G401.6 (cell line): ENCODE data around the gene RHAG.
"Not testable (repeated sequence)": the region's sequence is repeated elsewhere in the genome, so short reads cannot be mapped to it uniquely, and the experiment has no call there.

Experiments used
- FAIRE-seq: peaks from 2 replicates; lab custom pipeline; 2012; peaks lifted over from hg19 to GRCh38; lab: Jason Lieb, UNC

RHAG gene

DNA sequence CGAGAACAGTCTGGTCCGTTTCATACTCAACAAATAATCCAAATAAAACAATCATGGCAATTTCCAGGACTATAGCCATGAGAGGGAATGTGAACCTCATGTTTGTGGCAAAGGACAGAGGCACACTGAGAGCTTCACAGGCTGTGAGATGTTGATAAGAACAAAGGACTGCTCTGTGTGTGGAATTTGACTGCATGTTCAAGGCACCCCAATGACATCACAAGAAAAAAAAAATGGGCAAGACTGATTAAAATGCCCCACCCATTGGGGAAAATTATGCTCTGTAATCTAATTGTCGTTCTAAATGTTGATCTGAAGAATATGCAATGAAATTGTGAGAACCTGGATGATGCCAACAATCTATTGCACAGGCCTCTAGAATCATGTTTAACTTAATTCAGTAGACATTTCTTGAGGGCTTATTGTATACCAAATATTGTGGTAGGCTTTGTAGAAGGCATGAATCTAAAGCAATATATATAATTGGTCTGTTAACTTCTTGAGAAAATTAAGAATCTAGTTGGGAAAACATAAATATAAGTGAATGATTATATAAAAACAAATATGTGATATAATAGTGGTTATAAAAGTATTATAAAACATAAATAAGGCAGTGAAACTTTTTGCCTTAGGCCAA is at the start of gene RHAG:
Gene RHAG, minus strand, starts transcription at position 127 of the 637 bp plus-strand sequence. Its CDS starts 27 bp downstream, at position 100.
- no peak for FAIRE-seq

DNA sequence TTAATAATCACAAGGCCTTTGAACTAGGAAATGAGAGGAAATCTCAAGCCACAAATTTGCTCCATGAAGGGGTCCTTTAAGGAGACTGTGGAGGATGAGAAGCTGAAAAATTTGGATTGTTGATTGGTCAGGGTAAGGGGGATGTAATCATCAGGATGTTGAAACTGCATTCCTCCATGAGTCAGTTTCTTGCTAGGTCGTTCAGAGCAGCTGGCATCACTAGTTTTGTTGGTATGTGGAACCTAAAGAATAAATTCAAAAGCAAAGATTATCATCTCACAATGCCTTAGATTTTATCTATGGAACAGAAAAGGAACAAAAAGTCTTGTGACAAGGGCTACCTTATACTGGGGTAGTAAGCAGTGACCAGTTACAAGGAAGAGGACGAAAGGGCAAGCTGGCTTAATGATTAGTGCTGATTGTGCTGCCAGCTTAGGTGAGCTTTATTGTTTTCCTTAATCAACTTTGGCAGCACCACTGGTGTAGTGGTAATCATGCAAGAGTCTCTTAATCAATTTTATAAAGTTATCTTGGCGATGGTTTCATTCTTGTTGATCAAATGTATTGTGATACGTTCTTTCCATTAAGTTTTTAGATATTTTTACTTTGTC is 40.1 kb upstream of the RHAG start:
- no peak for FAIRE-seq

DNA sequence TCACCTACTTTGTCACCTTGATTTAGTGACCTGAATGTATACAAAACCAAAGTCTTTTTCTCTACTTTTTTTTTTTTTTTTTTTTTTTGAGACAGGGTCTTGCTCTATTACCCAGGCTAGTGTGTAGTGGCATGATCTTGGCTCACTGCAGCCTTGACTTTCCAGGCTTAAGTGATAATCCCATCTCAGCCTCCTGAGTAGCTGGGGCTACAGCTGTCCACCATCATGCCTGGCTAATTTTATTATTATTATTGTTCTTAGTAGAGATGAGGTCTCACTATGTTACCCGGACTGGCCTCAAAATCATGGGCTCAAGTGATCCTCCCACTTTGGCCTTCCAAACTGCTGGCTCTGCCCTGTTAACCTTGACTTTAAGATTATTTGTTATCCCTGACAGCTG is 39.2 kb upstream of the RHAG start:
- no peak for FAIRE-seq

DNA sequence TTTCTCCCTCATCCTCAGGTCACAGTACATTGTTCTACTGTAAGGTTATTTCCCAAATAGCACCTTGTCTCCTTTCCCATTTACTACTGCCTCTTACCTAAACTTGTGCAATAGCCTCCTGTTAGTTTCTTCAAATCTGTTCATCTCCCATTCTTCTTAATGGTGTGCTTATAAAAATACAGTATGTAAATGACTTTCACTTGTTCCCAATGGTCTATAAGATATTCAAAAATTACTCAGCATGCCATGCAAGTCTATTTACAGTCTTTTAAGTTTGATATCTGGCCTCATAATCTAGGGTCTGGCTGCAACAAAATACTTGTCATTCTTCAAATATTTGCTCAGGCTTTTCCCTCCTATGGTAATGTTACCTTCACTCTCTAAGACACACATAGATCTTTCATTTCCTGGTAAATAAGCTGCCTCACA is 31.5 kb upstream of the RHAG start:
- no peak for FAIRE-seq

DNA sequence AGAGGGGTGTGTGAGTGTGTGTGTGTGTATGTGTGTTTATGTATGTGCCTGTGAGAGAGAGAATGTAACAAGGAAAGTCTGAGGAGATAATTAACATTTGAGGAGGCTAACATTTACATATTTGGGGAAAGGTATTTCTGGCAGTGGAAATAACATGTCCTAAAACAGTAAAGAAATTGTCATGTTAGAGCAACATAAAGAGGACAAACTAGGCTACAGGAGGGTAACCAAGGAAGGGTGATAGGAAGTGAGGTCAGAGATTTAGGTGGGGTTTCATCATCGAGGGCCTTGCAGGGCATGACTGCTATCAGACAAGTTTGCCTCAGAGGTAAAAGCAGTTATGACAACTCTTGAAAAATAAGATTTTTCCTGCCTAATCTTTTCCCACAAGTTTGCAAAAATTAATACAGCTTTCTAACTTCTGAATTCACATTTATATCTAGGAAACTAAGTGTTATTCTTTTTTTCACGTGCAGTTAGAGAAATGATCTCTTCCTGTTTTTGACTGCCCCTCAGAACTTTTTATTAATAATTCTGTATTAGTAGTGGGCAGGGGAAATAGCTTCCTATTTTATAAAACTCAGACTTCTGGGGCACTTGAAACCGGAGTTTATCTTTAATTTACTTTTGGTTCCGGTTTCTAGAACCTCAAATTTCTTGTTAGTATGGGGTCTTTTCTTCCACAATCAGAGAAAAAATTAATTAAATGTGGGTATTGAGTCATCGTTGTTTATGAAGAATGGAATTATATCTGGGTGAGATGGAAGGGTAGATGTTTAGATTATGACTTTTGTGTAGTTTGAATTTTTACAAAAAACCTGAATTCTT is 30.5 kb upstream of the RHAG start:
- FAIRE-seq, result no peak

DNA sequence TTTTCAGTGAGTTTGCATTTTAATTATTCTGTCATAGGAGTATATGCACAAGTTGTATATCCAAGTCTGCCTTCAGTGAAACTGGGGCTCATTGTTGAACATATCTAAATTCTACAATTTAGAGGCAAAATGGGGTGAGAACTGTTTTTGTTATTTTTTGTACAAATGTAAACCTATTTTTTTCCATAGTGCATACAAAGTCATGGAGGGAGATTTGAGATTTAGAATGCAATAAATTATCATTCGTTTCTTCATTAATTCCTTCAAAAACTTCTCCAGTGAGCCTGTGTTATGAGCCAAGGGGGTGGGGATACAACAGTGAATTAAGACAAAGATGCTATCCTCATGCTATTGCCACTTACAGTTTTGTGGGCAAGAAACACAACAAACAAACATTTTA is 29.8 kb upstream of the RHAG start:
- FAIRE-seq, result no peak

DNA sequence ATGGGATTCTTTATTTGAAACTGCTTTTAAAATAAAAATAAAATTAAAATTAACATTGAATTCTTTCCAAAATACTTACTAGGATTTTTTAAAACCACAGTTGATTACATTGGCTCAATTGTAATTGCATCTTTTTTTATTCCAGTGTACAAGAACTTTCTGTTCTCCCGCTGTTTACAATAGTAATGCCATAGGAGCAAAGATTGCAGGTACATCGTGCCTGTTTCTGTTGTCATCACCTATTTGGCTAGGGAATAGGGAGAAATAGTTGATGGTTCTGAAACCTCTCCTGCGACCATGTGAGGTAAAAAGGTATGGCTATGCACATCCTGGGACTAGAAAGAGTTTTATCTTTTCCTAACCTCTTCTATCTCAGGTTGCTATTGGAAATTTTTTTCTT is 28.2 kb upstream of the RHAG start:
- FAIRE-seq, result no peak

DNA sequence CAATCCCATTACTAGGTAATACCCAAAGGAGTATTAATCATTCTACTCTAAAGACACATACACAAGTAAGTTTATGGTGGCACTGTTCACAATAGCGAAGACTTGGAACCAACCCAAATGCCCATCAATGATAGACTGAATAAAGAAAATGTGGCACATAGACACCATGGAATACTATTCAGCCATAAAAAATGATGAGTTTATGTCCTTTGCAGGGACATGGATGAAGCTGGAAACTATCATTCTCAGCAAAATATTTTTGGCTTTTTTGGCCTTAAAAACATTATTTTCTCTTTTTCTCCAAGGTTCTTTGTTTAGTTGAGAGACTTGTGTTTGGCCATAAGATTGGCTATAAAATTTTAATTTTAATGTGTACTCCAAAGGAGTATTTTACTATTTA is 27.4 kb upstream of the RHAG start:
- not testable (repeated sequence) for FAIRE-seq

DNA sequence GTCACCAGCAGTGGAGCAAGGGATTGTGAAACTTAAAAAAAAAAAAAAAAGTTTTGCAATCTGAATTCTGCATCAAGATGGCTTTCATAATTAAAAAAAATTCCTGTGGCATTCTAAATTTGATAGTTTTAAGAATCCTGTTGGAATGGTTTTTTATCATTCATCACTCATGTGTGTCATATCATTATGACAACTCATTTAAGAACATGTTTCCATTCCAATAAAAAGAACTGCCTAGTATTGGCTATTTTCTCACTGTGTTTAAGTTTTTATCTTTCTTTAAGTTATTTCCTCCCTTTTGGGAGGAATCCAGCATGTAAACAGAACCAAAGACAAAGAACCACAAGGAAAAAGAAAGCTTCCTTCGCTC is 26.2 kb upstream of the RHAG start:
- no peak for FAIRE-seq

DNA sequence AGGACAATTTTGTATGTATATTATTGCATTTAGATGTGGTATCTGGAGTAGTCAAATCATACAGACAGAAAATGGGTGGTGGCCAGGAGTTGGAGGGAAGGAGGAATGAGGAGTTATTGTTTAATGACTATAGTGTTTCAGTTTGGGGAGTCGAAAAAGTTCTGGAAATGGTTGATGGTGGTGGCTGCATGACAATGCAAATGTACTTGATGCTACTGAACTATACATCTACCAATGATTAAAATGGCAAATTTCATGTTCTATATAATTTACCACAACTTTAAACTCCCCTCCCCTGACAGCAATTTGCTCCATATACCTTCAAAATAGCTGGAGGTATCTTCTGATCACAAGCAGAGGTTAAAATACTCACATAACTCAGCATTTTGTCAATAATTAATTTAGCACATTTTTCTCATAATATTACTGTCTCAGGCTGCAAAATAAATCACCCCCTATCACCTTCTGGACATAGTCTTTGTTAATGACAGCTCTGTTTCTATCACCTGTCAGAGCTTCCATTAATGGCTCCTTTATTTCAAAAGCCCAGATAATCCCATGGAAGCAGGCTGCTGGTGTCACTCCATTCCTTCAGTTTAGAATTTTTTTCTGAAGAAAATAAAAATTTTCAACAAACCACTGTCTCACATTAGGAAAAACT is 25.7 kb upstream of the RHAG start:
- FAIRE-seq, result no peak

DNA sequence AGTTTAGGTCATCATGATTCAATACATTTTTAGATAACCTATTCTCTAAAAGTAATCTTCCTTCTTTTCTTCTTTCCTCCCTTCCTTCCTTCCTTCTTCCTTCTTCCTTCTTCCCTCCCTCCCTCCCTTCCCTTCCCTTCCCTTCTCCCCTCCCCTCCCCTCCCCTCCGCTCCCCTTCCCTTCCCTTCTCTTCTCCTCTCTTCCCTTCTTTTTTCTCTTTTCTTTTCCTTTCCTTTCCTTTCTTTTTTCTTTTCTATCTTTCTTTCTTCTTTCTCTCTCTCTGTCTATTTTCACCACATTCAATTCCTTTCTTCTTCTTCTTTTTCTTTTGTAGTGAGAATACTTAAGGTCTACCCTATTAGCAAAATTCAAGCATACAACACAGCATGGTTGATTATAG is 17.3 kb upstream of the RHAG start:
- FAIRE-seq, result no peak

DNA sequence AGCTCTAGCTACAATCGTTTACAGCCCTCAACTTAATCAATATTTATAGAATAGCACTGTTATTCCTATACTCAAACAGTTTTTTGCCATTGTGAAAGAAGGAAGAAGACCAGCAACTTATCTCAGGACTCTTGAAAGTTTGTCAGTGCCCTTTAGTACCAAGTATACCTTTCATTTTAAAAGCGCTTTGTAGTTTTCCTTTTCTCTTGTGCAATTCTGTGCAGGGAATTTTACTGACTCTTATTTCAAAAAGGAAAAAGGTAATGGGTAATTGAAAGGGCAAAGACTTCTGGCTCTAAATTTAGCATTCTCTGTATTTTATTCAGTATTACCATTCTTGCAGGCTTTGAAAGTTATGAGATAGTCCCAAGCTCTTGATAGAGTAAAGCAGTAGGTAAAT is 16.8 kb upstream of the RHAG start:
- no peak for FAIRE-seq

DNA sequence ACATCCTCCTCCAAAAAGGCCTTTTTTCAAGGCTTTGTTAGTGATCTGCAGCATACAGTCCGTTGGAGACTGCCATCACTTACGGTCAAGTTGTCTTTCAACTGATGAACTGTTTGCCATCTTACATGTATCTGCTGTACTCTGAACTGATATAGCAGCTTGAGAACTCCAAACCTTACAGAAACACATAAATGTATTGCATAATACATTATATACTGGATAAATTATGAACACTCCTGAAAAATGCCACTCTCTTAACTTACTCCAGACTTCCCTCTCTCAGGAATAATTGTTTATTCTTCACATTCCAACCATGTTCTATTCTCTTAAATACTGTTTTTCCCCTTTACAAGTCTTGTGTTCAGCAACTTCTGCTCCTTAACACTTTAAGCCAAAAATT is 14.6 kb upstream of the RHAG start:
- FAIRE-seq, result no peak

DNA sequence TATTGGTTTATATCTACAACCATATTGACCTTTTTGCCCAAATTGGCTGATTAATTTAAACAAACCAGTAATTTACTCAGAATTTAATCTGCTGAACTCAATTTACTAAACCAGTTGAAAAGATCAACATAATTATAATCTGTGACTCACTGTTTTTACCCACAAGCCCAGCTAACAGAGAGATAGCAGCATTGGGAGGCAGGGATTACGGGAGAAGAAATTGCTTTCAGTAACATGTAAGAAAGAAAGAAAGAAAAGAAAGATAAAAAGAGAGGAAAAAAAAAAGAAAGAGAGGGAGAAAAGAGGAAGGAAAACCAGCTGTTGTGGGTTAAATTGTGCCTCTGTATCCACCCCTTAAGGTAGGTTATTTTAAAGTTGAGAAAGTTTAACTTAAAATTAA is 13.3 kb upstream of the RHAG start:
- no peak for FAIRE-seq

DNA sequence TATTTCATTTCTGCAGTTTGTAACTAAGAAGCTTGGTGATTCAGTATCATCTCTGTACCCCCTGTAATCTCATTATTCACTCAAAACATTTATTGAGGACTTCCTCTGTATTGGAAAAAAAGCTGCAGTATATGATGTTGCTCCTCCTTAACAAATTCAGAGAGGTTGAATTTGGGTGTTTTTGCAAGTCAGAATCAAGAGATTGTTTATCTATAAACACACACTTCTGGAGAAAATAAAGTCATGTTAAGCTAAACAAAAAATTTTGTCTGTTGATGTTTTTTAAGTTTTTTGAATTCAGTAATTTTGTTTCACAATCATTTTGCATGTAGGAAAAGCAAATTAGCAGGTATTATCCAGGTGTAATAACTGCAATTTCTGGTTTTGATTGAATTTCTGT is 11.4 kb upstream of the RHAG start:
- FAIRE-seq, result no peak

DNA sequence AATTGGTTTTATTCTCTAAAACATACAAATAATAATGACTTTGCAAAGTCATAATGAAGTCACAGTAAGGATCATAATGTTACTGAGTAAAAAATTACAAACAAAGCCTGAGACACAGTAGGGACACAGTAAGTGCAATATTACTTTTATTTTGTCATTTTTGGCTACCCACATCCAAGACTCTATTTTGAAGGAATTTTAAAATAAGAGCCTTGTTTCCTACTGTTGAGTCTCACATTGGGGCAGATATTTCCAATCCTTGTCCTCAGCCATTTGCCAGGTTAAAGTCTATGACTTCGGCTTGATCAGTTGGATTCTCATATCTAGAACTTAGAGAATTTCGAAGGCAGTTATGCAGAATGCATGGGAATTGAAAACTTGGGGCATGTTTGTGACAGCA is 10.8 kb upstream of the RHAG start:
- no peak for FAIRE-seq

DNA sequence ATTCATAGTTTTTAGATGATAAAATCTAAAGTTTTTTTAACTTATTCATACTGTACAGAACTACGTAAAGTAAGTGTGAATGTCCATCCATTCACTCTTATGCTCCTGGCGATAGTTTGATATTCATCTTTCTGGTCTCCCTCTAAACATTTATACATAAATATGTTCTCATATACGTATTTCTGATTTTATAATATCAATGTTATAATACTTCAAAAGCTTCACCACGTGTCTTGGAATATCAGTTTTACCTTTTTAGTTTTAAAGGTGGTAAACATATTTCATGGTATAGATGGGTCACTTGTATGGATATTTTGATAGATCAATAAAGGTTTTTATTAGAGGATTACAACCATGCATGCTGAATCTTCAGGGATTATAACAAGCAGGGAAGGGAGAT is 10.3 kb upstream of the RHAG start:
- no peak for FAIRE-seq

DNA sequence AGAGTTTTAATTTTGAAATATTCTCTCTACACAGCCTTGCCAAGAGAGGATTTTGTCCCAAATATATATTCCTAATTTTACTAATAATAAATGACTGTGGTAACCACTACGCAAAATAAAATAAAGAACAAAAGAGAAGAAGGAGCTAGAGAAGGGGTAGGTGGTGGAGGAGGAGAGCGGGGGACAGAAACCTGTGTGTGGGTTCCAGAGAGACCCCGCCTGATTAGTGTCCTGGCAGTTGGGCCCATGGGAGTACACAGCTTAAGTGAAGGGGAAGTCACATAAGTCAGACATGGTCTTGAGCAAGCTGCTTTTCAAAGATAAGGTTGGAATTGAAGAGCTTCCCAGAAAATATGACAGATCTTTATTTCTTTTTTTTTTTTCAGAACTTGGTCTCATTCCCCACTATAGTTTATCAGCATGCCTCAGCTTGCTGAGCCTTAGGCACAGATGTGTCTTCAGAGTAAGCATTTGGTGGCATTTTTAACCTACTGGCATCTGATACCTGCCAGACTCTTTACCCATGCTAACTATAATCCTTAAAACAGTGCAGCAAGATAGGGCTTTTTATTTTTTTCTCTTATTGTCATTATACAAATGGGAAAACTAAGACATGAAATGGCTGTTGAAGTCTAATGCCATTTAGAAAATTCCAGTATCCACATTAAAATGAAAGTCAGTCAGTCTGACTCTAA is 9.6 kb upstream of the RHAG start:
- no peak for FAIRE-seq

DNA sequence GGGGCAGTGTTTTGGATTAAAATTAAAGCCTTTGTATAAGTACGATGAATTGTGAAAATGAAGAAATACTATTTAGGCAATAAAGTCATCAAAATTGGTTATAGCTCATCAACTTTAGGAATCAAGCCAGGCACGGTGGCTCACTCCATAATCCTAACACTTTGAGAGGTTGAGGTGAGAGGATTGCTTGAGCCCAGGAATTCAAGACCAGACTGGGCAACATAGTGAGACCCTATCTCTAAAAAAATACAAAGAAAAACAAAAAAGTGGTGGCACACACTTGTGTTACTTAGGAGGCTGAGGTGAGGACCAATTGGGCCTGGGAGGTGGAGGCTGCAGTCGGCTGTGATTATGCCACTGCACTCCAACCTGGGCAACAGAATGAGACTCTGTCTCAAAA is 8.5 kb upstream of the RHAG start:
- no peak for FAIRE-seq

DNA sequence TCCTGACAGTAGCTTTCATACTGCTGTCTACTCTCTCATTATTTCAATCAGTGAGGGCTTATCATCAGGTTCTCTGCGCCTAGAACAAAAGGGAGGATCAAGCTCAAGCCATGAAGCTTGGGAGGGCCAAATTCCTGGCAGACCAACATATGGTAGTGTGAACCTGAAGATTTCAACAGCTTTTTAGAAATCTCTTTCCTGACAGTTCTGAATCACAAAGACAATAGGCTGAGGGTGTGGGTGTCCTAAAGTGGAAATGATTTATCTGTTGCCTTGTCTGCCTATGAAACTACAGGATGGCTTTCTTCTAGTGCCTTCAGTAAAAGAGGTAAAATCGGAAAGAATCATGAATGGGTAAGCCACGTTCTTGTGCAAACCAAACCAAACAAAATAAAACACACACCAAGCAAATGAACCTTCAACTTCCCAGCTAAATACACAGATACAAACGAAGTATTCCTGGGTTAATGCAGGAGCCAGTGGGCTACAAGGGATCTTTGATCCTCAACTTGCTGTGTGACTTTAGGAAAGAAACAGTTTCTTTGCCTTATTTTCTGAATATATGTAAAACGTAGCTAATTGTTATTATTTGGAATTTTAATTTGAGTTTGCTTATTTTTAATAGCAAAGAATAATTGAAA is 2.7 kb upstream of the RHAG start:
- FAIRE-seq, result no peak

DNA sequence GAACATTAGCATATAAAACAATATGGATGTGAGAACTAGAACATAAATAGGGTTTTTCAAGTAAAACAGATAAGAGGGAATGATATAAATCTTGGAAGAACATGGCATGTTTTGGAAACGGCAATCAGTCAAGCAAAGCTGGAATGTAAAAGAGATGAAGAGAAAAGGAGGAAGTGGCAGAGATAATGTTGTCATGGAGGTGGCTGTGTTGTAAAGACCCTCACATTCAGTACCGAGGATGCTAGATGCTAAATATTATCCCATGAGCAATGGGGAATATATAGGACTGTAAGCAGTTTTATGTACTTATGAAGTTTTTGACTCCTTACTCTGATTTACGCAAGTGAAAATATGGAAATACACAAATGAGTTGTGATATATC is 702 bp upstream of the RHAG start:
- no peak for FAIRE-seq
